OCI-LY3 (cell line): Measurements from ENCODE around the gene ILDR2.

Source experiments
- H2AFZ ChIP-seq: fragments of 200-600, 300-600 bp; shearing (Covaris generic); 2 replicates; pipeline ENCODE4 v1.6.0; 2014; ENCODE audit warnings: antibody characterized with exemption, low read depth, low read length
- H3K27ac ChIP-seq: fragments of 200-600, 300-600 bp; sonication (generic); 2 replicates; pipeline ENCODE4 v1.5.1; 2014; ENCODE audit warnings: mild to moderate bottlenecking, low read length, moderate library complexity, mixed read lengths
- H3K27me3 ChIP-seq: fragments of 200-600, 300-600 bp; sonication (generic); 2 replicates; pipeline ENCODE4 v1.6.1; 2014; ENCODE audit warnings: low read depth, low read length, mixed read lengths
- H3K36me3 ChIP-seq: fragments of 200-600, 300-600 bp; sonication (generic); replicated peaks from 2 replicates; pipeline ENCODE3; 2014; ENCODE audit warnings: low read depth, low read length, mixed read lengths
- H3K4me1 ChIP-seq: fragments of 300-600, 200-600 bp; sonication (generic); 2 replicates; pipeline ENCODE4 v1.6.1; 2014; ENCODE audit warnings: low read length, mixed read lengths
- H3K4me2 ChIP-seq: fragments of 200-600, 300-600 bp; sonication (generic); 2 replicates; pipeline ENCODE4 v1.6.1; 2014; ENCODE audit warnings: low read length, mixed read lengths
- H3K4me3 ChIP-seq: fragments of 300-600, 200-600 bp; sonication (generic); 2 replicates; pipeline ENCODE4 v1.5.1; 2014; ENCODE audit warnings: antibody characterized with exemption, mild to moderate bottlenecking, low read length, moderate library complexity
- H3K79me2 ChIP-seq: fragments of 300-600, 200-600 bp; shearing (Covaris generic); 2 replicates; pipeline ENCODE4 v1.6.1; 2014; ENCODE audit warnings: mild to moderate bottlenecking, low read length, mixed read lengths
- H3K9ac ChIP-seq: fragments of 300-600, 200-600 bp; shearing (Covaris generic); 2 replicates; pipeline ENCODE4 v1.6.0; 2014; ENCODE audit warnings: mild to moderate bottlenecking, low read length, moderate library complexity
- H3K9me3 ChIP-seq: fragments of 200-600, 300-600 bp; shearing (Covaris generic); 2 replicates; pipeline ENCODE4 v1.6.1; 2014; ENCODE audit warnings: low read length, mixed read lengths; ENCODE audit not compliant: insufficient read depth
- H4K20me1 ChIP-seq: fragments of 200-600, 300-600 bp; sonication (generic); 2 replicates; pipeline ENCODE4 v1.6.1; 2016; ENCODE audit warnings: low read length, mixed read lengths; ENCODE audit not compliant: insufficient read depth
- EZH2phosphoT487 ChIP-seq: fragments of 200-600 bp; shearing (Covaris generic); IDR thresholded peaks from 2 replicates; pipeline ENCODE4 v1.6.1; 2018; ENCODE audit warnings: antibody characterized with exemption, mixed run types, low read depth
- TF ChIP-seq, protein P1 (sequence below): fragments of 200-600, 300-600 bp; sonication (generic); IDR thresholded peaks from 2 replicates; pipeline ENCODE4 v1.5.1; 2014; ENCODE audit warnings: antibody characterized with exemption, low read length, low read depth

ILDR2 gene

DNA sequence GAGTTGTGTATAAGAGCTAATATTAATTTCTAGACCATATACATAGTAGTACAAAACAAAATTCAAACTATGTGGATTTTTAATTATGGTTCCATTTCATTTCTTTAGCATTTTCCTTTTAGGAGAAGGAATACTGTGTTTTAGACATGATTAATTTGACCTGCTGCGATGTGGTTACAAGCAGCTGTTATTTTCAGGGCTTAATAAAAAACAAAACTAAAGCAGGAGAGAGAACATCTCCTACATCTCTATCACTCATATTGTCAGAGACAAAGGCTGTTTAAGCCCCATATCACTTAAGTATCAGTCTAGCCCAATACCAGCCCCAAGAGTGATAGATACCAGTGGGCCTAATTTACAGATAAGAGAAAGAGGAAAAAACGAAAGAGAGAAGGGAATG lies 47.6 kb downstream of the ILDR2 start:
- Histone ChIP-seq H3K4me1 (peaks cover 36% of the 10 kb centered on the region), H3K36me3 (no peaks in the 10 kb centered on the region), H3K4me3 (no peak overlapping the region), H4K20me1 (no peaks in the 10 kb centered on the region), H3K79me2 (no peaks in the 10 kb centered on the region), H3K27ac (no peak overlapping the region), H3K9me3 (no peaks in the 10 kb centered on the region), H3K27me3 (no peaks in the 10 kb centered on the region), H2AFZ (no peak overlapping the region), H3K4me2 (no peak overlapping the region), H3K9ac (no peak overlapping the region)
- TF ChIP-seq EZH2phosphoT487, result no peak
- TF ChIP-seq, protein P1, sequence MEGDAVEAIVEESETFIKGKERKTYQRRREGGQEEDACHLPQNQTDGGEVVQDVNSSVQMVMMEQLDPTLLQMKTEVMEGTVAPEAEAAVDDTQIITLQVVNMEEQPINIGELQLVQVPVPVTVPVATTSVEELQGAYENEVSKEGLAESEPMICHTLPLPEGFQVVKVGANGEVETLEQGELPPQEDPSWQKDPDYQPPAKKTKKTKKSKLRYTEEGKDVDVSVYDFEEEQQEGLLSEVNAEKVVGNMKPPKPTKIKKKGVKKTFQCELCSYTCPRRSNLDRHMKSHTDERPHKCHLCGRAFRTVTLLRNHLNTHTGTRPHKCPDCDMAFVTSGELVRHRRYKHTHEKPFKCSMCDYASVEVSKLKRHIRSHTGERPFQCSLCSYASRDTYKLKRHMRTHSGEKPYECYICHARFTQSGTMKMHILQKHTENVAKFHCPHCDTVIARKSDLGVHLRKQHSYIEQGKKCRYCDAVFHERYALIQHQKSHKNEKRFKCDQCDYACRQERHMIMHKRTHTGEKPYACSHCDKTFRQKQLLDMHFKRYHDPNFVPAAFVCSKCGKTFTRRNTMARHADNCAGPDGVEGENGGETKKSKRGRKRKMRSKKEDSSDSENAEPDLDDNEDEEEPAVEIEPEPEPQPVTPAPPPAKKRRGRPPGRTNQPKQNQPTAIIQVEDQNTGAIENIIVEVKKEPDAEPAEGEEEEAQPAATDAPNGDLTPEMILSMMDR, result no peak

DNA sequence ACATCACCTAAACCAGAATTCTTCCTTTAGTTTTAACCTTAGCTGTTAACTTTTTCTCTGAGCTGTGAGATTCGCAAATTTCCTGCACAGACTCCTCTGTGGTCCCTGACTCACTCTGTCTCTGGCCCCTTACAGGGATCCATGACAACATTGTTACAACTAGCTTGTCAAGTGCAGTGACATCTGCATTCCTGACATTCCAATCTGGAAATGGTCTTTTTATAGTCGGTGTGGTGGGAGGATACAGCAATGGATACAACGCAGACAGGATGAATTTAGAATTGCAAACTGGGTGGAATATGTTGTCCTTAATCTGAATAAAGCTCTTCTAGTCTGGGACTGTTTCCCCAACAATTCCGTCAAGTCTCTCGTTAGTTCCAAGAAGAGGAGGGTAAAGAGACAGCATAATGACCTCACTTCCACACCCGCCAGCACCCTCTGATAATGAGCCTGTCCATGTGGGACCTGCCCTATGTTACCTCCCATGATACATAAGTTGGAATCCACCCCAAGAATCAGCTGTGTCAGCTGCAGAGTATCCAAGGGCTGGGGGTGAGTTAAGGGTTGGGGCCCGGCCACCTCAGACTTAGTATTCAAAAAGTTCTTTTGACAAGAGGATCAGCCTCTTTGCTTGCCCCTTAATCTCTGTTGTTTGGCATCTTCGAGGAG lies 49.4 kb downstream of the ILDR2 start:
- Histone ChIP-seq H3K9ac (no peak overlapping the region), H3K27me3 (no peaks in the 10 kb centered on the region), H3K36me3 (no peaks in the 10 kb centered on the region), H3K4me2 (no peak overlapping the region), H3K9me3 (no peaks in the 10 kb centered on the region), H2AFZ (no peak overlapping the region), H4K20me1 (no peaks in the 10 kb centered on the region), H3K27ac (no peak overlapping the region), H3K4me3 (no peak overlapping the region), H3K79me2 (no peaks in the 10 kb centered on the region), H3K4me1 (peaks cover 27% of the 10 kb centered on the region)
- TF ChIP-seq EZH2phosphoT487, result no peak
- TF ChIP-seq, protein P1, result no peak

DNA sequence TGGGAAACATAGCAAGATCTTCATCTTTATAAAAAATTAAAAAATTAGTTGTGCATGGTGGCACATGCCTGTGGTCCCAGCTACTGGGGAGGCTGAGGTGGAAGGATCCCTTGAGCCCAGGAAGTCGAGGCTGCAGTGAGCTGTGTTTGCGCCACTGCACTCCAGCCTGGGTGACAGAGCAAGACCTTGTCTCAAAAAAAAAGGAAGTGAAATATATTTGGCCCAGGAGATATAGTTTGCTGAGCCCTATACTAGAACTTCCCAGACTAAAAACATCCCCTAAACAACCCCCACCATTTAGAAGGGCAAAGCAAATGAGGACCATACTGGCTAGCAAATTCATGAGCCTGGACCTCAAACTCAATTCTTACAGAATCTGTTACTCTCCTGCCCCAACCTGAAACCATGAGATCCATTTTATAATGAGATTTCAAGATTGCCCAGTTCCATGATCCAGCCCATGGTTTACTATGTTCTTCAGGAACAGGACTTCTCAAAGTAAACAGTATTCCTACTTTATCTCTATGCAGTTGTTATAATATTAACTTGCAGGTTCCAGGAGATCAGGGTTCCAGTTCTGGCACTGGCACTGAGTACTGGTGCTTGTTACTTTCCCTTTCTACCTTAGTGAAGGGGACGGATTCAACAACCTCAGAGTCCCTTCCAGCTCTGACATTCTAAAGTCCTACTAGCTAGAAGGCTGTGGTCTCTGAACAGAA lies 50.4 kb downstream of the ILDR2 start:
- H3K4me3 ChIP-seq, result peak overlapping the region; percentile 18; the same call in 1 of the 2 replicates
- H2AFZ ChIP-seq, result no peak overlapping the region

More for the DNA sequence above, 50.4 kb downstream of the ILDR2 start:
- Histone ChIP-seq H3K9ac (no peak overlapping the region), H3K27ac (peak overlapping the region; percentile 16; the same call in 1 of the 2 replicates), H3K79me2 (no peaks in the 10 kb centered on the region), H4K20me1 (no peaks in the 10 kb centered on the region), H3K27me3 (no peaks in the 10 kb centered on the region), H3K4me2 (peak overlapping the region; percentile 31), H3K36me3 (no peaks in the 10 kb centered on the region), H3K9me3 (no peaks in the 10 kb centered on the region), H3K4me1 (peaks cover 22% of the 10 kb centered on the region)
- TF ChIP-seq EZH2phosphoT487, result no peak
- TF ChIP-seq, protein P1, result no peak
